Left lung (tissue), 14 donors: ENCODE measurements around the gene CCDC78. TPM values are rescaled to one million over a fixed set of nuclear protein-coding genes. Genes with fewer than 3 reads are reported as not detected.
A peak's percentile ranks its signal among the peaks of the same experiment; 100 is the strongest.

Experiments
- ATAC-seq: fragments of 200-7000 bp; cut with Tn5 transposase; one replicate; pipeline ENCODE4 v1.9.1; 2020; ENCODE audit warnings: moderate library complexity
- DNase-seq, 4 donors: peaks; one replicate each; pipeline ENCODE4 v3.0.0-alpha.2; 2013 to 2020
- H3K27ac ChIP-seq, 2 donors: fragments of 200-600 bp; sonication (generic) in 1 of 2; one replicate each; pipeline versions ENCODE4 v1.5.0 to v1.8.0; 2020 to 2021
- H3K27me3 ChIP-seq, 2 donors: fragments of 200-600 bp; sonication (generic) in 1 of 2; one replicate each; pipeline versions ENCODE4 v1.5.0 to v1.8.0; 2020 to 2021
- H3K36me3 ChIP-seq, 2 donors: fragments of 200-600 bp; sonication (generic) in 1 of 2; one replicate each; pipeline versions ENCODE4 v1.5.0 to v1.8.0; 2020 to 2021
- H3K4me1 ChIP-seq, 2 donors: fragments of 200-600 bp; one replicate each; pipeline ENCODE4 v1.8.0; 2021
- H3K4me3 ChIP-seq, 2 donors: fragments of 200-600 bp; sonication (generic) in 1 of 2; one replicate each; pipeline versions ENCODE4 v1.5.0 to v1.8.0; 2020 to 2021; ENCODE audit warnings: mild to moderate bottlenecking in 1 of 2
- H3K9me3 ChIP-seq, 2 donors: fragments of 200-600 bp; sonication (generic) in 1 of 2; one replicate each; pipeline versions ENCODE4 v1.5.0 to v1.8.0; 2020 to 2021
- intact Hi-C, 2 donors: fragments of 100-400 bp; cut with DNase I; formaldehyde crosslinking; loops; one replicate each; pipeline versions ENCODE4 v1.11.2 to v1.14.2; 2022
- long read RNA-seq, 12 donors: library from polyadenylated mRNA in 2 of 12; unstranded in 2 of 12; transcript quantifications; one replicate each; pipeline ENCODE4 v2.0.0 and lab custom pipeline, GENCODE V29; 2019 to 2026
- polyA plus RNA-seq, 6 donors: library from polyadenylated mRNA; unstranded; fragments of 120-200 nt; gene quantifications; one replicate each; pipeline ENCODE4 v1.2.1, GENCODE V29; 2013; ENCODE audit not compliant: insufficient read length in 6 of 6
- total RNA-seq, 2 donors: library from RNA; stranded (reverse); fragmentation: NEBNext Ultra II Directional; extraction: Animal tissue kit (Norgen Biotek cat#: 25700); gene quantifications; one replicate each; pipeline ENCODE4 v1.2.1, GENCODE V29; 2021
- TF ChIP-seq, protein P1 (sequence below), 2 donors: fragments of 200-600 bp; sonication (generic) in 1 of 2; IDR thresholded peaks; one replicate each; pipeline versions ENCODE4 v1.5.0 to v1.8.0; 2021; ENCODE audit warnings: antibody characterized with exemption in 2 of 2
- donor health status: DM: no; HTN: yes; CAD: no.
- donor health status: DM: no; HTN: no; CAD: no.

Gene CCDC78
- total RNA-seq: 10 to 100 TPM in 1 of 2 donors, under 1 TPM in 1; 0.96 to 13.7 TPM
- polyA plus RNA-seq: 1 to 10 TPM; 1.8 to 8.9 (median 8.6) TPM
- long read RNA-seq, donor 1: 0 reads
- long read RNA-seq, donor 2: 0 reads
- long read RNA-seq, donor 3: 0 reads
- long read RNA-seq, donor 4: 0 reads
- long read RNA-seq, donor 5, partial matches to known transcripts: 0 of 1 reads
- long read RNA-seq, donor 5, other reads (novel, unspliced or antisense): 0 of 1 reads
- long read RNA-seq, donor 6: 0 reads
- long read RNA-seq, donor 7: 0 reads
- long read RNA-seq, donor 8: 0 reads
- long read RNA-seq, donor 9: 0 reads
- long read RNA-seq, donor 10, partial matches to known transcripts: 0 of 19 reads
- long read RNA-seq, donor 10, other reads (novel, unspliced or antisense): 18 of 19 reads
- long read RNA-seq, donor 11: 0 reads
- long read RNA-seq, donor 12: 0 reads

DNA sequence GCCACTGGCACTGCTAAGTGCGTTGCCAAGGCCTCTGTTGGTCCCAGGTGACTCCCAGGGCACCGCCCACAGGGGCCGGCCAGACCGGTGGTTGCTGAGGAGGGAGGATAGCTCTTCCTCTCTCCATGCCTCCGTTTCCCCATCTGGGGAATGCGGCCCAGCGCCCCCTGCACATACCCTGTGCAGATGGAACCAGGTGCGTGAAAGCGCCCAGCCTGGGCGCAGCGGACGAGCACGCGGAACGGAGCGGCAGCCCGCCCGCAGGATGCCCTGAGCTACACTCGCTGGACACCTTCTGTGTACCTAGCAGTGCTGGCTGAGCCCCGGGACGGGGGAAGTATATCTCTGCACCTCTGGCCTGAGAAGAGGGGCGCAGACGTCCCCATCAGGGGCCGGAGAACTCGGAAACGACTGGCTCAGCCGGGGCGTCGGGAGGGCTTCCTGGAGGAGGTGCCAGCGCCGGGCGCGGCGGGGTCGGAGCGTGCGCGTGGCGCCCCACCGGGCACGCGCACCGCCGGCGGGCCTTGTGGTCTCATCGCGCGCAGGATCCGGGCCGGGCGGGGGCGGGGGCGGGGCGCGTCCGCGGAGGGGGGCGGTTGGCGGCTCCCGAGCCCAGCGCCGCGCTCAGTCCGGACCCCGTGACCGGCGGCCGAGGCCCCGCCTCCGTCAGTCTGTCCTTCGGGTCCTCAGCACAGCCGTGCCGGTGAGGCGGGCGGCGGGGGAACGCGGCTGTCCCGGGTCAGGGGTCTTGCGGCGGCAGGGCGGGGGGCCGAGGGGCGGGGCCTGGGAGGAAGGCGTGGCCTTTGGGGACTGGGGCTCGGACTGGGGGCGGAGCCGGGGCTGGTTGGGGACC, at the start of gene CCDC78, which contains the start of gene HAGHL:
TSS of gene CCDC78 (minus strand) at position 6 of the 853 bp plus-strand sequence. CDS start 76 bp downstream, outside the sequence.
TSS of gene HAGHL (plus strand) at position 669 of the 853 bp plus-strand sequence. CDS start 404 bp downstream, outside the sequence.
- no peak within 1 kb of the TSS for H3K27ac ChIP-seq
- peak within 1 kb of the TSS; percentile 24 to 49 for H3K4me3 ChIP-seq
- TF ChIP-seq, protein P1, sequence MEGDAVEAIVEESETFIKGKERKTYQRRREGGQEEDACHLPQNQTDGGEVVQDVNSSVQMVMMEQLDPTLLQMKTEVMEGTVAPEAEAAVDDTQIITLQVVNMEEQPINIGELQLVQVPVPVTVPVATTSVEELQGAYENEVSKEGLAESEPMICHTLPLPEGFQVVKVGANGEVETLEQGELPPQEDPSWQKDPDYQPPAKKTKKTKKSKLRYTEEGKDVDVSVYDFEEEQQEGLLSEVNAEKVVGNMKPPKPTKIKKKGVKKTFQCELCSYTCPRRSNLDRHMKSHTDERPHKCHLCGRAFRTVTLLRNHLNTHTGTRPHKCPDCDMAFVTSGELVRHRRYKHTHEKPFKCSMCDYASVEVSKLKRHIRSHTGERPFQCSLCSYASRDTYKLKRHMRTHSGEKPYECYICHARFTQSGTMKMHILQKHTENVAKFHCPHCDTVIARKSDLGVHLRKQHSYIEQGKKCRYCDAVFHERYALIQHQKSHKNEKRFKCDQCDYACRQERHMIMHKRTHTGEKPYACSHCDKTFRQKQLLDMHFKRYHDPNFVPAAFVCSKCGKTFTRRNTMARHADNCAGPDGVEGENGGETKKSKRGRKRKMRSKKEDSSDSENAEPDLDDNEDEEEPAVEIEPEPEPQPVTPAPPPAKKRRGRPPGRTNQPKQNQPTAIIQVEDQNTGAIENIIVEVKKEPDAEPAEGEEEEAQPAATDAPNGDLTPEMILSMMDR (IDR thresholded peaks at IDR 0.05): no peak
- intact Hi-C loops: no loop called here
- ATAC-seq: peak; percentile 50
- peak in 2 of 4 donors; percentile 73 to 91 for DNase-seq
- peaks cover 0 to 23% of the 10 kb centered on the region in 2 donors for H3K36me3 ChIP-seq
- no peaks in the 10 kb centered on the region for H3K9me3 ChIP-seq
- H3K4me1 ChIP-seq: peaks cover 12 to 36% of the 10 kb centered on the region in 2 donors
- peaks cover 0 to 45% of the 10 kb centered on the region in 2 donors for H3K27me3 ChIP-seq

DNA sequence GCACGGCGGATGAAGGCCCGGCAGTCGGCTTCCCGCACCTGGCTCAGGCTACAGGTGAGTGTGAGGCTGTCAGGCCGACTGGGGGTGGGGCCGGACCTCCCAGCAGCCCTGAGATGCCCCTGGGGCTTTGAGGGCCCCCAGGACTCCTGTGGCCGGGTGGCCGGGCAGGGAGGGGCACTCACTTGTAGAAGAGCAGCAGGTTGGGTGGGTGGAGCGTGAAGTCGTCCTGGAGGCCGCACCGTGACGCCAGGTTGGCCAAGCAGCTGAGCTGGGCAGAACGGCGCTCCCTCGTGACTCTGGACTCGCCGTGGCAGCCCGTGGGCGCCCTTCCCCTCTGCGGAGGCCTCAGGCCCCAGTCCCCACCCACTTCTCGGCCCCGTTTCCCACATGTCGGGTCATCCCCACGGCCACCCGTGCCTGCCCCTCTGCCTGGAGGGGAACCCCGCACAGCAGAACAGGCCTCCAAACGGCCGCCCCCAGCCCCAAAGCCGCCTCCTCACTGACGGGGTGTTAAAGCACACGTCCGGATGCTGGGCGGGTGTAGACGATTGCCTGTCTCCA, 49.1 kb upstream of the CCDC78 start:
- DNase-seq (no peak), ATAC-seq (no peak)
- Histone ChIP-seq H3K27ac (no peak overlapping the region), H3K4me3 (no peak overlapping the region), H3K4me1 (no peaks in the 10 kb centered on the region), H3K27me3 (peaks cover 0 to 71% of the 10 kb centered on the region in 2 donors), H3K36me3 (no peaks in the 10 kb centered on the region), H3K9me3 (no peaks in the 10 kb centered on the region)
- intact Hi-C loops: no loop called here
- TF ChIP-seq, protein P1 (IDR thresholded peaks at IDR 0.05): no peak

DNA sequence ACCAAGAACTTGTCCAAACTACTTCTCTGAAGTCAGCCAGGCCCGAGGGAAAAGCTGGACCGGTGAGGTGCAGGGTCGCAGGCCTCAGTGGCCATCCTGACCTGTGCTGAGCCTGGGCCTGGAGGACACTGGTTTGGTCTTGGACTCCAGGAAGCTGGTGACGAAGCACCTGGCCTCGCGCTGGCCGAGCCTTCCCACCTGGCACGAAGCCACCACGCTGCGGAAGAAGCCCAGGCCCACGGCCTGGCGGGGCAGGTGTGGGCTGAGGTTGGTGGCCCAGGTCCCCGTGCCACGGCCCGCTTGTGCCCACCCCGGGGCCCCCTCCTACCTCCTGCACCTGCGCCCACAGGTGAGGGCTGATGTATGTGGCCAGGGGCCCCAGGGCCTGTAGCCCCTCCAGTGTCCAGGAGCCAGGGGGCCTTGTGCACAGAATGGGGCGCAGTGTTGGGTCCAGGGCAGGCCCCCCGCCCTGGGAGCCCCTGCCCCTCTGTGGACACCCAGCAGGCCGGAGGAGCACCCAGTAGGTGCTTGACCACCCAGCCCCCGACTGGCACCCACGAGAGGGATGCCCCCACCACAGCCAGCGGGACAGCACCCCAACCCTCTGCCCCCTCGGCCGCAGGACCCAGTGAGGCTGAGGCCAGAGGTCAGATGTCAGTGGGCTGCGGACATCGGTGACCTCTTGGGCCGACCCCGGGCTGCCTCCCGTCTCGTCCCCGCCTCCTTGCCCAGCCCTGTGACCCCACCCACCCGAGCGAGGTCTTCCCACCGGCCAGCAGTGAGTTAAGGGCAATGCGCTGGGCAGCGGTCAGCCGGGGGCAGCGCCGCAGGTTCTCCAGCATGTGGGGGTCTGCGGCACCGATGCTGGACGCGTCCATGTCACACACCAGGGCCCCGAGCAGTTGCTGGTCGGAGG, 48.1 kb upstream of the CCDC78 start:
- no peak for DNase-seq
- intact Hi-C loops: no loop called here

DNA sequence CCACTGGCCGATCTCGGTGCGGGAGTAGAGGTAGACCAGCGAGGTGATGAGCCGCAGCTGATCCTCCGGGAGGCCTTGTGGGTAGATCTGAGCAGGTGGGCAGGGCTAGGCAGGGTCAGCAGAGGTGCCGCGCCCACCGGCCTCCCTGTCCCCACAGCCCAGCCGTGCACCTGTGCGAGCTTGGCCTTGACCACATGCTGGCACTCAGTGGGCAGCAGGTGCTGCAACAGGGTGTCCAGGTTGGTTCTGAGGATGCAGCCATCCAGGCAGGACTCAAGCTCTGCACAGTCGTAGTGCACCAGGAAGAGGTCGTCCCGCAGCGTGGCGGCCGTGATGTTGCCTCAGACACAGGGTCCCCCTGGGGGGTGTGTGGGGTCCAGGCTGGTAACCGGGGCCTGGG, 46.7 kb upstream of the CCDC78 start:
- Histone ChIP-seq H3K27me3 (peaks cover 0 to 59% of the 10 kb centered on the region in 2 donors), H3K4me1 (no peaks in the 10 kb centered on the region), H3K4me3 (no peak overlapping the region), H3K9me3 (no peaks in the 10 kb centered on the region), H3K36me3 (no peaks in the 10 kb centered on the region), H3K27ac (no peak overlapping the region)
- intact Hi-C loops: no loop called here
- DNase-seq: no peak
- TF ChIP-seq, protein P1 (IDR thresholded peaks at IDR 0.05): no peak
- no peak for ATAC-seq

More for the DNA sequence above, 48.1 kb upstream of the CCDC78 start:
- TF ChIP-seq, protein P1 (IDR thresholded peaks at IDR 0.05): no peak
- no peaks in the 10 kb centered on the region for H3K9me3 ChIP-seq
- ATAC-seq: no peak
- peaks cover 0 to 71% of the 10 kb centered on the region in 2 donors for H3K27me3 ChIP-seq
- H3K27ac ChIP-seq: no peak overlapping the region
- H3K36me3 ChIP-seq: no peaks in the 10 kb centered on the region
- no peak overlapping the region for H3K4me3 ChIP-seq
- H3K4me1 ChIP-seq: no peaks in the 10 kb centered on the region
